RKO (cell line): Measurements from ENCODE around the gene PIGT.
"Not testable (repeated sequence)": the region's sequence is repeated elsewhere in the genome, so short reads cannot be mapped to it uniquely, and the experiment has no call there.

ENCODE experiments used
- DNase-seq: peaks from one replicate; pipeline ENCODE4 v3.0.0-alpha.2; 2016; ENCODE audit warnings: low spot score

The PIGT gene

GRCh38 chr20:45462711-45463509 is 47.0 kb downstream of the PIGT start:
- DNase-seq, result no peak

GRCh38 chr20:45463709-45464108 is 47.8 kb downstream of the PIGT start:
- no peak for DNase-seq

GRCh38 chr20:45465491-45466266 is 49.7 kb downstream of the PIGT start:
- no peak for DNase-seq

- no peak for DNase-seq
These were observed 51.2 kb downstream of the PIGT start for GRCh38 chr20:45467172-45467571.

GRCh38 chr20:45467861-45468260 is 51.9 kb downstream of the PIGT start:
- no peak for DNase-seq

- no peak for DNase-seq
These were observed 53.7 kb downstream of the PIGT start, which contains the start of gene WFDC2 for GRCh38 chr20:45469336-45470261. Gene WFDC2 (plus strand): TSS chr20:45469753. CDS start chr20:45469782, 29 bp downstream.

- no peak for DNase-seq
These were observed 54.5 kb downstream of the PIGT start for GRCh38 chr20:45470262-45470931.

- DNase-seq, result no peak
These were observed 55.0 kb downstream of the PIGT start for GRCh38 chr20:45470937-45471336.

GRCh38 chr20:45472286-45472685 is 56.3 kb downstream of the PIGT start:
- DNase-seq, result not testable (repeated sequence)
